HL-60 (cell line): Measurements from ENCODE around the gene GNB2.

Source experiments
- DNase-seq, 2 experiments: peaks; one replicate each; pipeline ENCODE4 v3.0.0-alpha.2; 2010 to 2020; ENCODE audit warnings: low read depth in 1 of 2, low spot score in 1 of 2
- H3K27ac ChIP-seq: fragments of 250-450 bp; sonication (Bioruptor Pico); replicated peaks from 2 replicates; pipeline ENCODE4 v1.5.1; 2020; ENCODE audit warnings: mild to moderate bottlenecking, moderate library complexity
- H3K27me3 ChIP-seq: fragments of 250-450 bp; sonication (Bioruptor Pico); 2 replicates; pipeline ENCODE4 v1.5.1; 2021; ENCODE audit warnings: mild to moderate bottlenecking, moderate library complexity; ENCODE audit not compliant: insufficient read depth, poor library complexity, severe bottlenecking
- H3K4me3 ChIP-seq: replicated peaks from 2 replicates; pipeline ENCODE4 v1.5.1; 2011; ENCODE audit warnings: mild to moderate bottlenecking, control low read depth, low read length; ENCODE audit not compliant: insufficient read depth
- GABPA ChIP-seq: IDR thresholded peaks from 2 replicates; pipeline ENCODE4 v1.6.1; 2012; ENCODE audit warnings: low read depth
- POLR2AphosphoS5 ChIP-seq: IDR thresholded peaks from 2 replicates; pipeline ENCODE4 v1.6.1; 2012; ENCODE audit warnings: low read depth
- REST ChIP-seq: IDR thresholded peaks from 2 replicates; pipeline ENCODE4 v1.6.1; 2012; ENCODE audit warnings: low read depth; ENCODE audit not compliant: insufficient replicate concordance
- SPI1 ChIP-seq: IDR thresholded peaks from 2 replicates; pipeline ENCODE4 v1.6.1; 2012; ENCODE audit warnings: low read depth, mild to moderate bottlenecking, borderline replicate concordance
- TF ChIP-seq, protein P1 (sequence below): IDR thresholded peaks from one replicate; pipeline ENCODE4 v1.5.1; 2011; ENCODE audit warnings: low read length, control low read depth, inconsistent platforms; ENCODE audit not compliant: insufficient read depth

GNB2 gene

DNA sequence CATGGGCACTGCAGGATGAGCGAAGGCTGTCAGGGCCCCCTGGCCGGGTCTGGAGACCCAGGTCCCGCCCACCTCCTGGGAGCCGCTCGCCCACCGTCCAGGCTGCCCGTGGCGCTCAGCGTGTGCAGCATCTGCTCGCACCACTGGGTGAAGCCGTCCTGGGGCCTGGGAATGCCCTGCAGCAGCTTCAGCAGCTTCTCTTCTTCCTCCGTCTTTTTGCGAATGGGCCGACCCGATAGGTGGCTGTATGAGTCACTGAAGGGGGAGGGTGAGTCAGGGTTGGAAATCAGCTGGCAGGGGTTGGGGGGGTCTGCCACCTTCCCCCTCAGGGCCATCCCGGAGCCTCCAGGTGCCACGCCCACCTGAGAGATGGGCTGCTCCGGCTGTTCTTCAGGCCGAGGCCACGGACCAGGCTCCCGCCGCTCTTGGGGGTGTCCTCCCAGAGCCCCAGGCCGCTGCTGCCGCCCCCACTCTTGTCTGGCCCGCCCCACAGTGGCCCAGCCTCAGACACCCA is 8.7 kb downstream of the GNB2 start:
- Histone ChIP-seq H3K27me3 (no peaks in the 10 kb centered on the region), H3K4me3 (no peak overlapping the region), H3K27ac (no peak overlapping the region)
- DNase-seq, result no peak
- TF ChIP-seq SPI1 (no peak), REST (no peak), GABPA (no peak), POLR2AphosphoS5 (no peak)
- TF ChIP-seq, protein P1, sequence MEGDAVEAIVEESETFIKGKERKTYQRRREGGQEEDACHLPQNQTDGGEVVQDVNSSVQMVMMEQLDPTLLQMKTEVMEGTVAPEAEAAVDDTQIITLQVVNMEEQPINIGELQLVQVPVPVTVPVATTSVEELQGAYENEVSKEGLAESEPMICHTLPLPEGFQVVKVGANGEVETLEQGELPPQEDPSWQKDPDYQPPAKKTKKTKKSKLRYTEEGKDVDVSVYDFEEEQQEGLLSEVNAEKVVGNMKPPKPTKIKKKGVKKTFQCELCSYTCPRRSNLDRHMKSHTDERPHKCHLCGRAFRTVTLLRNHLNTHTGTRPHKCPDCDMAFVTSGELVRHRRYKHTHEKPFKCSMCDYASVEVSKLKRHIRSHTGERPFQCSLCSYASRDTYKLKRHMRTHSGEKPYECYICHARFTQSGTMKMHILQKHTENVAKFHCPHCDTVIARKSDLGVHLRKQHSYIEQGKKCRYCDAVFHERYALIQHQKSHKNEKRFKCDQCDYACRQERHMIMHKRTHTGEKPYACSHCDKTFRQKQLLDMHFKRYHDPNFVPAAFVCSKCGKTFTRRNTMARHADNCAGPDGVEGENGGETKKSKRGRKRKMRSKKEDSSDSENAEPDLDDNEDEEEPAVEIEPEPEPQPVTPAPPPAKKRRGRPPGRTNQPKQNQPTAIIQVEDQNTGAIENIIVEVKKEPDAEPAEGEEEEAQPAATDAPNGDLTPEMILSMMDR, result no peak

GRCh38 chr7:100682991-100683658 is 9.6 kb downstream of the GNB2 start:
- TF ChIP-seq, protein P1, result no peak
- no peak for TF ChIP-seq GABPA
- TF ChIP-seq REST, result no peak
- TF ChIP-seq POLR2AphosphoS5, result no peak
- TF ChIP-seq SPI1, result no peak
- Histone ChIP-seq H3K4me3 (no peak overlapping the region), H3K27me3 (no peaks in the 10 kb centered on the region), H3K27ac (no peak overlapping the region)
- no peak for DNase-seq

DNA sequence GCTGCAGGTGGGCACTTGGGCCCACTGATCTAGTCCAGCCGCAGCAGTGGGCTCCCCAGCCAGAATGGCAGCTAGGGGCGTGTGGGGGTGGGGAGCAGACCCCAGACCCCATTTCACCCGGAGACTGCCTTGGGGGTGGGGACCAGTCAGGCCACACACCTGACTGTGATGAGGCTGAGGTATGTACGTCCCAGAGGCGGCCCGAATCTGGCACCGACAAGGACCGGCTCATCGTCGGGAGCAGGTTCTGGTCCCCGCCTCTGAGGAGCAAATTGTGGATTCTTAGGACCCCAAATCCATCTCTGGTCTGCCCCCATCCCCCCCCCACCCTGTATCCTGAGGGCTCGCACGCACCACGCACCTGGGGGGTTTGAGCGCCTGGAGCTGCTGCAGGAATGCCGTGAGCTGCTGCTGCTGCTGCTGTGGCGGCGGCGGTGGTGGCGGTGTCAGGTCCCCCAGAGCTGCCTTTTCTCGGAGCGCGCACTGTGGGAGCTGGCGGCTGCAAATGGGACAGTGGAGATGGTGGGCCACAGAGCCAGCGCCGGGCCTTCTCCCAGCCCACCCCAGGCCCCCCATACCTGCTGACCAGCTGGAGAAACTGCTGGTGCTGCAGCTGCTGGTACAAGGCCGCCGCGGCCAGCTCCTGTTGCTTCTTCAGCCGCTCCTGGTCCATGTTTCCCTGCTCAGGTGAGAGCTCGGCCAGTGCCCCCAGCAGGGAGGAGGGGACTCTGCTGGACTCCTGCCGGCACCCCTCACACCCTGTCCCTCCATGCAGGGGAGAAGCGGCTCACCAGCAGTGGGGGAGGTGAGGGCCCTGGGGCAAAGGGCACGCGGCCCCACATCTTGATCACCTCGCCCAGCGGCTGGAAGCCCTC is 10.4 kb downstream of the GNB2 start:
- H3K27ac ChIP-seq, result no peak overlapping the region
- no peak for DNase-seq

More for the DNA sequence above, 10.4 kb downstream of the GNB2 start:
- H3K27me3 ChIP-seq, result no peaks in the 10 kb centered on the region
- no peak overlapping the region for H3K4me3 ChIP-seq
- TF ChIP-seq GABPA (no peak), SPI1 (no peak), POLR2AphosphoS5 (no peak), REST (no peak)
- TF ChIP-seq, protein P1, result no peak
